ENCODE measurements around the gene LMBR1. TPM values are rescaled to one million over a fixed set of nuclear protein-coding genes. Genes with fewer than 3 reads are reported as not detected.
"Not testable (repeated sequence)": the region's sequence is repeated elsewhere in the genome, so short reads cannot be mapped to it uniquely, and the experiment has no call there.

LMBR1 gene
- total and polyA plus RNA-seq, 2 donors (not counting 3 experiments of a cell fraction or from before 2014, with no cell fraction given), result 14.0 to 72.9 TPM

DNA sequence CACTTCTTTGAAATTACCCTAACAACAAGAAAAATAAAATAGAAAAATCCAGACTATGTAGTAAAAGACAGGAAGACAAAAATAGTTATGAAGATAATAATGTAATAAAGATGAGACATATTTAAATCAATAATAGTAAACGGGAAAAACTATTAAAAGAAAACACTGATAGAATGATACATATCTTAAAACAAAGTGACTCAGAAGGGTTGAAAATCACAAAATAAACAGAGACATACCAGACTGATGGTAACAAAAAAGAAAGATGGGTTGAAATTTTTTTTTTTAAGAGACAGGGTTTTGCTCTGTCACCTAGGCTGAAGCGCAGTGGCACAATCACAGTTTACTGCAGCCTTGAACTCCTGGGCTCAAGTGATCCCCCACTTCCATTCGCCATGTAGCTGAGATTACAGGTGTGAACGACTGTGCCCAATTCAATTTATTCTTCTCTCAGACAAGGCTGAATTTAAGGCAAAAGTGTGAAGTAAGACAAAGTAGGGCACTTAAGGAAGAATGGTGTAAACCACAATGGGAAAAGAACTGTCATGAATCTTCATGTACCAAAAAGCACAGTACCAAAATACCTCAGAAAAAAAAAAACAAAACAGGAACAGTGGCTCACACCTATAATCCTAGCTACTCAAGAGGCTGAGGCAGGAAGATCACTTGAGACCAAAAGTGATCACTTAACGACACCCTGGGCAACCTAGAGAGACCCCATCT is 47.4 kb downstream of the LMBR1 start:
- POLR2A ChIA-PET, result no interaction called here
- no peak overlapping the region for H3K4me2 ChIP-seq (ENCODE audit: insufficient read depth, low read length)
- H2AFZ ChIP-seq (ENCODE audit: low read depth, low read length), result no peak overlapping the region
- H3K4me3 ChIP-seq (replicated peaks in 1 of 3; ENCODE audit: insufficient read depth in 1 of 3, low read depth in 1 of 3, low read length in 3 of 3), result no peak overlapping the region
- no peaks in the 10 kb centered on the region for H4K20me1 ChIP-seq (replicated peaks; ENCODE audit: control insufficient read depth, extremely low read depth, insufficient read depth, low read length)
- H3K9me1 ChIP-seq (replicated peaks; ENCODE audit: control insufficient read depth, extremely low read depth, insufficient read depth, low read length), result no peaks in the 10 kb centered on the region
- H3K79me2 ChIP-seq (ENCODE audit: control insufficient read depth, insufficient read depth, low read length), result peaks cover 16% of the 10 kb centered on the region
- FAIRE-seq, result no peak
- dilution Hi-C loops (cut with MboI; ENCODE audit: extremely low pct_ligation_motif_present, low sequenced_read_pairs) (no loop called here), intact Hi-C loops (cut with micrococcal nuclease) (no loop called here)
- DNase-seq (ENCODE audit: low read depth, low spot score), result no peak
- H3K27ac ChIP-seq (ENCODE audit: insufficient read depth, low read depth, low read length), result no peak overlapping the region
- no peak for TF ChIP-seq EZH2 (IDR thresholded peaks at IDR 0.05; ENCODE audit: borderline replicate concordance, low read depth, low read length, severe bottlenecking)
- TF ChIP-seq, protein P1, sequence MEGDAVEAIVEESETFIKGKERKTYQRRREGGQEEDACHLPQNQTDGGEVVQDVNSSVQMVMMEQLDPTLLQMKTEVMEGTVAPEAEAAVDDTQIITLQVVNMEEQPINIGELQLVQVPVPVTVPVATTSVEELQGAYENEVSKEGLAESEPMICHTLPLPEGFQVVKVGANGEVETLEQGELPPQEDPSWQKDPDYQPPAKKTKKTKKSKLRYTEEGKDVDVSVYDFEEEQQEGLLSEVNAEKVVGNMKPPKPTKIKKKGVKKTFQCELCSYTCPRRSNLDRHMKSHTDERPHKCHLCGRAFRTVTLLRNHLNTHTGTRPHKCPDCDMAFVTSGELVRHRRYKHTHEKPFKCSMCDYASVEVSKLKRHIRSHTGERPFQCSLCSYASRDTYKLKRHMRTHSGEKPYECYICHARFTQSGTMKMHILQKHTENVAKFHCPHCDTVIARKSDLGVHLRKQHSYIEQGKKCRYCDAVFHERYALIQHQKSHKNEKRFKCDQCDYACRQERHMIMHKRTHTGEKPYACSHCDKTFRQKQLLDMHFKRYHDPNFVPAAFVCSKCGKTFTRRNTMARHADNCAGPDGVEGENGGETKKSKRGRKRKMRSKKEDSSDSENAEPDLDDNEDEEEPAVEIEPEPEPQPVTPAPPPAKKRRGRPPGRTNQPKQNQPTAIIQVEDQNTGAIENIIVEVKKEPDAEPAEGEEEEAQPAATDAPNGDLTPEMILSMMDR (IDR thresholded peaks at IDR 0.05; ENCODE audit: extremely low read depth in 1 of 2, insufficient read depth in 1 of 2, low read depth in 1 of 2, low read length in 2 of 2), result no peak
- no peak for TF ChIP-seq MYC (IDR thresholded peaks at IDR 0.05; ENCODE audit: low read depth, low read length)
- no peak for TF ChIP-seq POLR2A (IDR thresholded peaks at IDR 0.05; ENCODE audit: low read depth, low read length)
- no peak for TF ChIP-seq POLR2AphosphoS5 (IDR thresholded peaks at IDR 0.05; ENCODE audit: insufficient read depth, low read depth, low read length)
- no peak for TF ChIP-seq GATA2 (IDR thresholded peaks at IDR 0.05; ENCODE audit: insufficient read depth, insufficient read length, low read depth, low read length)
- TF ChIP-seq FOS (IDR thresholded peaks at IDR 0.05; ENCODE audit: borderline replicate concordance, insufficient read depth, low read length), result no peak
- no peak for TF ChIP-seq JUN (IDR thresholded peaks at IDR 0.05; ENCODE audit: borderline replicate concordance, insufficient read depth, insufficient read length, low read depth)
- TF ChIP-seq, protein P2, sequence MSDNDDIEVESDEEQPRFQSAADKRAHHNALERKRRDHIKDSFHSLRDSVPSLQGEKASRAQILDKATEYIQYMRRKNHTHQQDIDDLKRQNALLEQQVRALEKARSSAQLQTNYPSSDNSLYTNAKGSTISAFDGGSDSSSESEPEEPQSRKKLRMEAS (IDR thresholded peaks at IDR 0.05; ENCODE audit: insufficient read depth, insufficient read length), result no peak
- H3K36me3 ChIP-seq (ENCODE audit: control insufficient read depth in 2 of 2, extremely low read depth in 1 of 2, insufficient read depth in 2 of 2, low read length in 2 of 2), result no peaks in the 10 kb centered on the region
- no peaks in the 10 kb centered on the region for H3K9me3 ChIP-seq (replicated peaks; ENCODE audit: control insufficient read depth, insufficient read depth, low read length)
- CTCF ChIA-PET, result no interaction called here
- H3K27me3 ChIP-seq (ENCODE audit: control insufficient read depth in 2 of 2, insufficient read depth in 2 of 2, low read length in 2 of 2), result no peaks in the 10 kb centered on the region
- no peaks in the 10 kb centered on the region for H3K4me1 ChIP-seq (ENCODE audit: control insufficient read depth, extremely low read depth, insufficient read depth, low read length)
- H3K9ac ChIP-seq (replicated peaks; ENCODE audit: extremely low read depth, insufficient read depth, low read length), result no peak overlapping the region
- no TSS peak for BruUV-seq (replicated peaks)

DNA sequence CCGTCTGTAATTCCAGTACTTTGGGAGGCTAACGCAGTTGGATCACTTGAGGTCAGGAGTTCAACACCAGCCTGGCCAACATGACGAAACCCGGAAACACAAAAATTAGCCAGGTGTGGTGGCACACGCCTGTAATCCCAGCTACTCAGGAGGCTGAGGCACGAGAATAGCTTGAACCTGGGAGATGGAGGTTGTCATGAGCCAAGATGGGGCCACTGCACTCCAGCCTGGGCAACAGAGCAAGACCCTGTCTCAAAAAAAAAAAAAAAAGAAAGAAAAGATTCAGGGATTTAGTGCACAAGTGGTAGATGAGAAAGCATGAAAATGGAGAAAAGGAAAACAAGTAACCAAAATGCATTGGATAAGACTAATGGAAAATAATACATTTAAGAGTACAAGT is 49.4 kb downstream of the LMBR1 start:
- H3K36me3 ChIP-seq (ENCODE audit: control insufficient read depth in 2 of 2, extremely low read depth in 1 of 2, insufficient read depth in 2 of 2, low read length in 2 of 2); BruUV-seq (replicated peaks); H3K9ac ChIP-seq (replicated peaks; ENCODE audit: extremely low read depth, insufficient read depth, low read length); H2AFZ ChIP-seq (ENCODE audit: low read depth, low read length); H3K27ac ChIP-seq (ENCODE audit: insufficient read depth, low read depth, low read length); dilution Hi-C loops (cut with MboI; ENCODE audit: extremely low pct_ligation_motif_present, low sequenced_read_pairs); FAIRE-seq; H3K4me2 ChIP-seq (ENCODE audit: insufficient read depth, low read length); POLR2A ChIA-PET; H3K9me1 ChIP-seq (replicated peaks; ENCODE audit: control insufficient read depth, extremely low read depth, insufficient read depth, low read length); DNase-seq (ENCODE audit: low read depth, low spot score); H3K4me3 ChIP-seq (replicated peaks in 1 of 3; ENCODE audit: insufficient read depth in 1 of 3, low read depth in 1 of 3, low read length in 3 of 3); H3K9me3 ChIP-seq (replicated peaks; ENCODE audit: control insufficient read depth, insufficient read depth, low read length); H4K20me1 ChIP-seq (replicated peaks; ENCODE audit: control insufficient read depth, extremely low read depth, insufficient read depth, low read length); H3K4me1 ChIP-seq (ENCODE audit: control insufficient read depth, extremely low read depth, insufficient read depth, low read length); H3K27me3 ChIP-seq (ENCODE audit: control insufficient read depth in 2 of 2, insufficient read depth in 2 of 2, low read length in 2 of 2): not testable (repeated sequence)
- CTCF ChIA-PET, result interaction anchor here (1.2 kb wide), 1 partner anchor 65 kb away, joined by 4 read pairs; no protein-coding TSS in a partner anchor
- peaks cover 16% of the 10 kb centered on the region for H3K79me2 ChIP-seq (ENCODE audit: control insufficient read depth, insufficient read depth, low read length)
- intact Hi-C loops (cut with micrococcal nuclease), result loop anchor here (5.0 kb wide), 1 partner anchor 49 kb away; the partner anchor contains the start of gene LMBR1

All from endothelial cell of umbilical vein (primary cell).